GM10266 (cell line): Measurements from ENCODE around the gene LRG1.

ENCODE experiments used
- DNase-seq: peaks from one replicate; pipeline ENCODE4 v3.0.0; 2012; ENCODE audit errors: extremely low spot score
- CTCF ChIP-seq: IDR thresholded peaks from 2 replicates; pipeline ENCODE4 v1.5.1; 2012; ENCODE audit warnings: mild to moderate bottlenecking, low read depth; ENCODE audit not compliant: control insufficient read depth, insufficient read depth; ENCODE audit errors: missing control alignments

Gene LRG1

GRCh38 chr19:4516199-4516938 lies 23.5 kb downstream of the LRG1 start:
- no peak for DNase-seq
- TF ChIP-seq CTCF, result no peak

- no peak for TF ChIP-seq CTCF
- DNase-seq, result no peak
Measured at GRCh38 chr19:4515732-4516131, 24.1 kb downstream of the LRG1 start.

GRCh38 chr19:4513248-4513647 lies 26.6 kb downstream of the LRG1 start:
- no peak for TF ChIP-seq CTCF
- no peak for DNase-seq

- TF ChIP-seq CTCF, result no peak
- DNase-seq, result no peak
Measured at GRCh38 chr19:4512070-4512469, 27.8 kb downstream of the LRG1 start.

GRCh38 chr19:4511300-4512054 lies 28.4 kb downstream of the LRG1 start:
- no peak for DNase-seq
- TF ChIP-seq CTCF, result no peak

- DNase-seq, result no peak
- no peak for TF ChIP-seq CTCF
Measured at GRCh38 chr19:4510435-4511255, 29.2 kb downstream of the LRG1 start.

GRCh38 chr19:4508698-4509097 lies 31.1 kb downstream of the LRG1 start:
- no peak for TF ChIP-seq CTCF
- no peak for DNase-seq
